Endothelial cell of umbilical vein (primary cell): ENCODE results near the gene NEK7. TPM values are rescaled to one million over a fixed set of nuclear protein-coding genes. Genes with fewer than 3 reads are reported as not detected.

ENCODE experiments used
- BruUV-seq: library from RNA; stranded (reverse); fragments of 400-500 nt; replicated peaks from 2 replicates; lab custom pipeline; 2021; lab: Mats Ljungman, UMichigan
- CTCF ChIA-PET: fragments of 300-600, 350-600 bp; sonication (Branson Sonifier 250); formaldehyde crosslinking; loops from one replicate; lab custom pipeline; 2021; ENCODE audit warnings: antibody characterized with exemption, inconsistent platforms; lab: Charles Lee
- POLR2A ChIA-PET: fragments of 300-600, 350-600 bp; sonication (Branson Sonifier 250); formaldehyde crosslinking; loops from one replicate; lab custom pipeline; 2021; ENCODE audit warnings: antibody characterized with exemption, inconsistent platforms; lab: Charles Lee
- DNase-seq: peaks from one replicate; pipeline ENCODE4 v3.0.0-alpha.2; 2011; ENCODE audit warnings: low read depth, low spot score
- FAIRE-seq: peaks from 2 replicates; lab custom pipeline; 2011; peaks lifted over from hg19 to GRCh38; lab: Jason Lieb, UNC
- H2AFZ ChIP-seq: 2 replicates; pipeline ENCODE4 v1.6.0; 2012; ENCODE audit warnings: low read depth, low read length, control low read depth, inconsistent platforms
- H3K27ac ChIP-seq: 2 replicates; pipeline ENCODE4 v1.5.1; 2011; ENCODE audit warnings: low read depth, mild to moderate bottlenecking, control low read depth, low read length, moderate library complexity; ENCODE audit not compliant: insufficient read depth
- H3K27me3 ChIP-seq, 2 experiments: 2 replicates each; pipeline versions ENCODE4 v1.6.0 to v1.6.1; 2011; ENCODE audit warnings: low read length in 2 of 2, mixed read lengths in 1 of 2; ENCODE audit not compliant: control insufficient read depth in 2 of 2, insufficient read depth in 2 of 2
- H3K36me3 ChIP-seq, 2 experiments: 2 replicates in 1 of 2; 3 replicates in 1 of 2; pipeline ENCODE4 v1.5.1; 2011; ENCODE audit warnings: low read length in 2 of 2, mild to moderate bottlenecking in 1 of 2, moderate library complexity in 1 of 2; ENCODE audit not compliant: control insufficient read depth in 2 of 2, insufficient read depth in 2 of 2; ENCODE audit errors: extremely low read depth in 1 of 2
- H3K4me1 ChIP-seq: 3 replicates; pipeline ENCODE4 v1.5.1; 2011; ENCODE audit warnings: mild to moderate bottlenecking, low read length; ENCODE audit not compliant: control insufficient read depth, insufficient read depth; ENCODE audit errors: extremely low read depth
- H3K4me2 ChIP-seq: 2 replicates; pipeline ENCODE4 v1.6.1; 2011; ENCODE audit warnings: low read length, control low read depth, mixed read lengths; ENCODE audit not compliant: insufficient read depth
- H3K4me3 ChIP-seq, 3 experiments: fragments of 200-600 bp in 1 of 3; sonication (generic), shearing (Covaris generic) in 1 of 3; replicated peaks in 1 of 3; 2 replicates each; pipeline ENCODE4 v1.5.1; 2011 to 2016; ENCODE audit warnings: control low read depth in 3 of 3, low read length in 3 of 3, mild to moderate bottlenecking in 2 of 3, inconsistent platforms in 1 of 3, low read depth in 1 of 3, moderate library complexity in 1 of 3; ENCODE audit not compliant: insufficient read depth in 1 of 3
- H3K79me2 ChIP-seq: 2 replicates; pipeline ENCODE4 v1.6.0; 2012; ENCODE audit warnings: low read length, inconsistent platforms; ENCODE audit not compliant: control insufficient read depth, insufficient read depth
- H3K9ac ChIP-seq: replicated peaks from 2 replicates; pipeline ENCODE3; 2011; ENCODE audit warnings: low read length, control low read depth; ENCODE audit not compliant: insufficient read depth; ENCODE audit errors: extremely low read depth
- H3K9me1 ChIP-seq: replicated peaks from 3 replicates; pipeline ENCODE4 v1.6.0; 2011; ENCODE audit warnings: mild to moderate bottlenecking, low read length; ENCODE audit not compliant: control insufficient read depth, insufficient read depth; ENCODE audit errors: extremely low read depth
- H3K9me3 ChIP-seq: replicated peaks from 2 replicates; pipeline ENCODE4 v1.5.1; 2012; ENCODE audit warnings: low read length, inconsistent platforms; ENCODE audit not compliant: control insufficient read depth, insufficient read depth
- H4K20me1 ChIP-seq: replicated peaks from 2 replicates; pipeline ENCODE3; 2011; ENCODE audit warnings: mild to moderate bottlenecking, low read length; ENCODE audit not compliant: control insufficient read depth, insufficient read depth; ENCODE audit errors: extremely low read depth
- CTCF ChIP-seq, 2 donors: IDR thresholded peaks; 1 replicate in 1 of 2; 2 replicates in 1 of 2; pipeline ENCODE4 v1.5.1; 2011; ENCODE audit warnings: low read length in 2 of 2, mild to moderate bottlenecking in 2 of 2, moderate library complexity in 2 of 2, control low read depth in 1 of 2, inconsistent platforms in 1 of 2, low read depth in 1 of 2; ENCODE audit not compliant: insufficient read depth in 1 of 2; ENCODE audit errors: extremely low read depth in 1 of 2
- EZH2 ChIP-seq: IDR thresholded peaks from 2 replicates; pipeline ENCODE4 v1.6.1; 2012; ENCODE audit warnings: borderline replicate concordance, low read depth, mild to moderate bottlenecking, moderate library complexity, low read length, inconsistent platforms; ENCODE audit not compliant: severe bottlenecking
- FOS ChIP-seq: IDR thresholded peaks from 2 replicates; pipeline ENCODE4 v1.6.1; 2011; ENCODE audit warnings: mild to moderate bottlenecking, low read length, moderate library complexity, borderline replicate concordance; ENCODE audit not compliant: insufficient read depth
- GATA2 ChIP-seq: IDR thresholded peaks from 2 replicates; pipeline ENCODE4 v1.7.0; 2011; ENCODE audit warnings: low read depth, mild to moderate bottlenecking, moderate library complexity, mixed read lengths, low read length; ENCODE audit not compliant: insufficient read length, insufficient read depth
- JUN ChIP-seq: IDR thresholded peaks from 2 replicates; pipeline ENCODE4 v1.6.1; 2011; ENCODE audit warnings: borderline replicate concordance, low read depth; ENCODE audit not compliant: insufficient read length, insufficient read depth
- MYC ChIP-seq: IDR thresholded peaks from one replicate; pipeline ENCODE4 v1.6.1; 2011; ENCODE audit warnings: mild to moderate bottlenecking, low read depth, low read length
- POLR2A ChIP-seq: IDR thresholded peaks from 2 replicates; pipeline ENCODE4 v1.6.1; 2012; ENCODE audit warnings: low read depth, mild to moderate bottlenecking, control low read depth, low read length
- POLR2AphosphoS5 ChIP-seq: IDR thresholded peaks from 2 replicates; pipeline ENCODE4 v1.6.1; 2012; ENCODE audit warnings: low read depth, mild to moderate bottlenecking, control low read depth, low read length, moderate library complexity; ENCODE audit not compliant: insufficient read depth
- dilution Hi-C: fragments of 300-500 bp; cut with MboI; formaldehyde crosslinking; loops from one replicate; pipeline ENCODE4 v1.15.0; 2019; ENCODE audit warnings: low sequenced_read_pairs; ENCODE audit not compliant: extremely low pct_ligation_motif_present
- intact Hi-C: fragments of 100-400 bp; cut with micrococcal nuclease; formaldehyde crosslinking; loops from one replicate; pipeline ENCODE4 v1.10.0; 2022
- polyA plus RNA-seq, 4 experiments: library from polyadenylated mRNA; depleted of rRNA in 3 of 4; stranded (reverse) in 3 of 4; unstranded in 1 of 4; fragments of >200 nt; gene quantifications; 2 replicates each; pipeline versions ENCODE4 v1.2.1 to v1.2.3, GENCODE V29; 2011 to 2012; ENCODE audit warnings: missing spikeins in 1 of 4
- total RNA-seq: library from RNA; stranded (reverse); gene quantifications from 2 replicates; pipeline ENCODE4 v1.2.3, GENCODE V29; 2021
- TF ChIP-seq, protein P1 (sequence below): IDR thresholded peaks from 2 replicates; pipeline ENCODE4 v1.6.1; 2011; ENCODE audit not compliant: insufficient read depth, insufficient read length

The NEK7 gene
- total and polyA plus RNA-seq, 2 donors (not counting 3 experiments of a cell fraction or from before 2014, with no cell fraction given): 22.6 to 45.7 TPM

DNA sequence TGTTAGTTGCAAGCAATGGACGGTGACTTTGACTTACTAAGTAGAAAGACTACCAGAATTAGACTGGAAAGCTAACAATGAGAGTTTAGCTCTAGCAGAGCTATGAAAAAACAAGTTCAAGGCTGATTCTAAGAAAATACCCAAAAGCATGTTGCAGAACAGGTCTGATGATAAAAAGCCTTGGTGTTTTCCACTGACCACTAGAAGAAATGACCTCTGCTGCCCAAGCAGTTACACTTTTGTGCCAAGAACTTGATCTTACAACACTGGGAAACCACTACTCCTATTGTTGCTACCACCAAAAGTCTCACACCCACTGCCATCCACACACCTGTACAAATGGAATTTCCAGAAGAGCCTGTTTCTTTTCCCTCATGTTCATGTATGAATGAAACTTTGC is 21.4 kb upstream of the NEK7 start:
- Histone ChIP-seq H3K79me2 (no peaks in the 10 kb centered on the region), H2AFZ (no peak overlapping the region), H3K4me3 (no peak overlapping the region), H3K9ac (no peak overlapping the region), H3K9me1 (no peaks in the 10 kb centered on the region), H3K27me3 (no peaks in the 10 kb centered on the region), H3K27ac (no peak overlapping the region), H4K20me1 (no peaks in the 10 kb centered on the region), H3K4me1 (no peaks in the 10 kb centered on the region), H3K36me3 (no peaks in the 10 kb centered on the region), H3K4me2 (no peak overlapping the region), H3K9me3 (no peaks in the 10 kb centered on the region)
- no TSS peak for BruUV-seq
- ChIA-PET POLR2A (no interaction called here), CTCF (interaction anchor here (1.6 kb wide), 1 partner anchor 9 kb away, joined by 6 read pairs; no protein-coding TSS in a partner anchor)
- dilution Hi-C loops: no loop called here
- no peak for FAIRE-seq
- intact Hi-C loops: no loop called here
- no peak for DNase-seq
- TF ChIP-seq CTCF (IDR thresholded peaks at IDR 0.05; ENCODE audit: extremely low read depth in 1 of 2, insufficient read depth in 1 of 2, low read depth in 1 of 2, low read length in 2 of 2): no peak
- TF ChIP-seq EZH2: no peak
- no peak for TF ChIP-seq FOS
- TF ChIP-seq POLR2AphosphoS5: no peak
- TF ChIP-seq MYC: no peak
- TF ChIP-seq GATA2: no peak
- TF ChIP-seq JUN: no peak
- no peak for TF ChIP-seq POLR2A
- TF ChIP-seq, protein P1, sequence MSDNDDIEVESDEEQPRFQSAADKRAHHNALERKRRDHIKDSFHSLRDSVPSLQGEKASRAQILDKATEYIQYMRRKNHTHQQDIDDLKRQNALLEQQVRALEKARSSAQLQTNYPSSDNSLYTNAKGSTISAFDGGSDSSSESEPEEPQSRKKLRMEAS: no peak
